GM12801 (cell line): ENCODE results near the gene PTGDR2.

Experiments
- CTCF ChIP-seq: IDR thresholded peaks from one replicate; pipeline ENCODE4 v1.5.1; 2011; ENCODE audit warnings: control low read depth; ENCODE audit not compliant: insufficient read length; ENCODE audit errors: extremely low read depth

PTGDR2 gene

GRCh38 chr11:60847896-60848295 is 7.9 kb downstream of the PTGDR2 start:
- no peak for TF ChIP-seq CTCF

GRCh38 chr11:60847281-60847680 is 8.5 kb downstream of the PTGDR2 start:
- no peak for TF ChIP-seq CTCF

GRCh38 chr11:60845338-60845737 is 10.4 kb downstream of the PTGDR2 start:
- TF ChIP-seq CTCF = no peak

- TF ChIP-seq CTCF = no peak
Observed at GRCh38 chr11:60844870-60845221, 10.9 kb downstream of the PTGDR2 start.

- TF ChIP-seq CTCF = no peak
Observed at GRCh38 chr11:60844045-60844869, 11.5 kb downstream of the PTGDR2 start.

GRCh38 chr11:60842668-60843600 is 12.8 kb downstream of the PTGDR2 start:
- TF ChIP-seq CTCF = no peak
